NB4 (cell line): Measurements from ENCODE around the gene DHX30.

Experiments
- MYC ChIP-seq: IDR thresholded peaks from 2 replicates; pipeline ENCODE4 v1.6.1; 2011; ENCODE audit warnings: low read depth, low read length
- POLR2A ChIP-seq: IDR thresholded peaks from 2 replicates; pipeline ENCODE4 v1.6.1; 2011; ENCODE audit warnings: mild to moderate bottlenecking; ENCODE audit not compliant: insufficient read length; ENCODE audit errors: extremely low read depth
- TF ChIP-seq, protein P1 (sequence below): IDR thresholded peaks from one replicate; pipeline ENCODE4 v1.5.1; 2012; ENCODE audit warnings: low read depth, low read length
- TF ChIP-seq, protein P2 (sequence below): IDR thresholded peaks from 2 replicates; pipeline ENCODE4 v1.6.1; 2011; ENCODE audit warnings: low read depth, low read length

DNA sequence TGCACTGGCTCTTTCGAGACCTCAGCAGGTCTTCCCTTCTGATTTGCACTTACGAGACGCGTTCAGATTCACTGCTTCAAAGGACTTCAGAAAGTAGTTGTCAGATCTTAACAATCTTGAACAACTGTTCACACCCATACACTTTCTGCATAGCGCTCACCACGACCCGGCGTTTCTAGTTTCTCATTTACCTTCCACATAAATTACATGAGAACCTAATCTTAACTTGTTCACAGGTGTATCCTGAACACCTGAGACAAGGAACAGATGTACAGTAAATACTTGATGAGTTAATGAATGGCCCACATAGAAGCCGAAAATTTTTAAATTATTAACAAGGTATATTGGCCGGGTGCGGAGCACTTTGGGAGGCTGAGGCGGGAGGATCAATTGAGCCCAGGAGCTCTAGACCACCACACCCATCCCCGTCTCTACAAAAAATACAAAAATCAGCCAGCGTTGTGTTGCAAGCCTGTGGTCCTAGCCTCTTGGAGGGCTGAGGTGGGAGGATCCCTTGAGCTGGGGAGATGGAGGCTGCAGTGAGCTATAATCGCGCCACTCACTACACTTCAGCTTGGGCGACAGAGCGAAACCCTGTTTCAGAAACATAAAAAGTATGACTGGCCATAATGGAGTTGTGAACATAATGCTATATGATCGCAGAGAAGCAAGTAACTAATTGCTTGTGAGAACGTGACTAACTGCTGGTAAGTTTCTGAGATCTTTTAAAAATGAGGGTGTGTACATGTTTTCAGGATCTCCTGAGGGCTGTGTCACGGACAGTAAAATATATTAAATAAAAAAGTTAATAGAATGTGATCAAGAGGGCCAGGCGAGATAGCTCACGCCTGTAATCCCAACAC, 20.3 kb upstream of the DHX30 start:
- TF ChIP-seq, protein P1, sequence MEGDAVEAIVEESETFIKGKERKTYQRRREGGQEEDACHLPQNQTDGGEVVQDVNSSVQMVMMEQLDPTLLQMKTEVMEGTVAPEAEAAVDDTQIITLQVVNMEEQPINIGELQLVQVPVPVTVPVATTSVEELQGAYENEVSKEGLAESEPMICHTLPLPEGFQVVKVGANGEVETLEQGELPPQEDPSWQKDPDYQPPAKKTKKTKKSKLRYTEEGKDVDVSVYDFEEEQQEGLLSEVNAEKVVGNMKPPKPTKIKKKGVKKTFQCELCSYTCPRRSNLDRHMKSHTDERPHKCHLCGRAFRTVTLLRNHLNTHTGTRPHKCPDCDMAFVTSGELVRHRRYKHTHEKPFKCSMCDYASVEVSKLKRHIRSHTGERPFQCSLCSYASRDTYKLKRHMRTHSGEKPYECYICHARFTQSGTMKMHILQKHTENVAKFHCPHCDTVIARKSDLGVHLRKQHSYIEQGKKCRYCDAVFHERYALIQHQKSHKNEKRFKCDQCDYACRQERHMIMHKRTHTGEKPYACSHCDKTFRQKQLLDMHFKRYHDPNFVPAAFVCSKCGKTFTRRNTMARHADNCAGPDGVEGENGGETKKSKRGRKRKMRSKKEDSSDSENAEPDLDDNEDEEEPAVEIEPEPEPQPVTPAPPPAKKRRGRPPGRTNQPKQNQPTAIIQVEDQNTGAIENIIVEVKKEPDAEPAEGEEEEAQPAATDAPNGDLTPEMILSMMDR = no peak
- TF ChIP-seq MYC (no peak), POLR2A (no peak)
- TF ChIP-seq, protein P2, sequence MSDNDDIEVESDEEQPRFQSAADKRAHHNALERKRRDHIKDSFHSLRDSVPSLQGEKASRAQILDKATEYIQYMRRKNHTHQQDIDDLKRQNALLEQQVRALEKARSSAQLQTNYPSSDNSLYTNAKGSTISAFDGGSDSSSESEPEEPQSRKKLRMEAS = no peak
